GM19099 (cell line): ENCODE measurements around the gene MAPK4.

ENCODE experiments used
- POLR2A ChIP-seq: IDR thresholded peaks from 3 replicates; pipeline ENCODE4 v1.6.1; 2011; ENCODE audit warnings: low read depth; ENCODE audit not compliant: insufficient read length; ENCODE audit errors: extremely low read depth

MAPK4 gene

DNA sequence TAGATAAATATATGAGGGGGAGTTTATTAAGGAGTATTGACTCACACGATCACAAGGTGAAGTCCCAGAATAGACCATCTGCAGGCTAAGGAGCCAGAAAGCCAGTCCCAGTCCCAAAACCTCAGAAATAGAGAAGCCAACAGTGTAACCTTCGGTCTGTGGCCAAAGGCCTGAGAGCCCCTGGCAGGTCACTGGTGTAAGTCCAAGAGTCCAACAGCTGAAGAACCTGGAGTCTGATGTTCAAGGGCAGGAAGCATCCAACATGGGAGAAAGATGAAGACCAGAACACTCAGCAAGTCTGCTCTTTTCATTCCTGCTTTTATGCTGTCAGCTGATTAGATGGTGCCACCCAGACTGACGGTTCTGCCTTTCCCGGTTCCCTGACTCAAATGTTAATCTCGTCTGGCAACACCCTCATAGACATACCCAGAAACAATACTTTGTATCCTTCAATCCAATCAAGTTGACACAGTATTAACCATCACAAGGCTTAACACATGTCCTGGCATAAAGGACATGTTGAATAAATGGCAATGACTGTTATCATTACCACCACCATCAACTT lies 56.7 kb downstream of the MAPK4 start:
- TF ChIP-seq POLR2A = no peak

DNA sequence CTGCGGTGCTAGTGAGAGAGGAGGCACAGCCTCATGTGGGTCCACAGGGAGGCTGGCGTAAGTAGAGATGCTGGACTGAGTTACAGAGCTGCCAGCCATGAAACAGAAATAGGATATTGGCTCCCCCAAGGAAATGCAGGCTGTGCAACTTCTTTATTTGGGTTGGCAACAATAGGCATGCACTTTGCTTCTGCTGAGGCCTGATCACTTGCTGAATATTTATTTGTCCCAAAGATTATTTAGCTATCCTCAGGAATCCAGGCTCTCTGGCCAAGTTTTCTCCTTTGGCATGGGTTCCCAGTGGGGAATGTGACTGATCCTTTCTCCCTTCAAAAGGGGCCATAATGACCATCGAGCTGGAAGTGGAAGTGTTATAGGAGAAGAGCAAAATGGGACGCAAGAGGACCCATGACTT lies 60.0 kb downstream of the MAPK4 start:
- no peak for TF ChIP-seq POLR2A

DNA sequence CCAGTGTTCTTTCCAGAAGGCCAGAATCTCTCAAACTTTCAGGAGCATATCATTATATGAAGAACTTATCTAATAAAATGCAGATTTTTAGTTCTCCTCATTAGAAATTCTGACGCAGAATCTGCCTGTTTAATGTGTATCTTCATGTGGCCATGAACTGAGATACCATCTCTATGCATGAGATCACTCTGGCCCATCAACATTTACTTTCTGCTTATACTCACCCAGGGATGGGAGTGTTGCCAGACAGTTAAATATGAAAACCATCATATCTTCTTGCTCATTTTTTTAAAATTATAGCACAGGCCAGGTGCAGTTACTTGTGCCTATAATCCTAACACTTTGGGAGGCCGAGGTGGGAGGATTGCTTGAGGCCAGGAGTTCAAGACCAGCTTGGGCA lies 60.4 kb downstream of the MAPK4 start:
- TF ChIP-seq POLR2A = no peak

DNA sequence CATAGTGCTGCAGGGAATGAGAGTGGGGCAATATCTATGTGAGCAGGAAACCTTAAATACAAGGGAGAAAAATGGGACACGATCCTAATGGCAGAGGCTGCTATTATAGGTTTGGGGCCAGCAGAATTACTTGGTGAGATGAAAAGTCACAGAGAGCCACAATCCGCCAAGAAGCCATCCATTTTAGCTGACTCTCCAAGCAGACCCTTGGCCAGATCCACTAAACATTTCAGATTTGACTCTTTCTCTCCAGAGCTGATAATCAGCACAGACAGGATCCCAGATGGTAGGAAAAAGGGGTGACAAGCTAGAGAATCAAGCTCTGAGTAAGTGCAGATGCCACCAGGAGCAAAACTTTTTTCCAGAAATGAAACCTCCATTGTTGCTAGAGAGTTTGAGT lies 61.5 kb downstream of the MAPK4 start:
- no peak for TF ChIP-seq POLR2A

DNA sequence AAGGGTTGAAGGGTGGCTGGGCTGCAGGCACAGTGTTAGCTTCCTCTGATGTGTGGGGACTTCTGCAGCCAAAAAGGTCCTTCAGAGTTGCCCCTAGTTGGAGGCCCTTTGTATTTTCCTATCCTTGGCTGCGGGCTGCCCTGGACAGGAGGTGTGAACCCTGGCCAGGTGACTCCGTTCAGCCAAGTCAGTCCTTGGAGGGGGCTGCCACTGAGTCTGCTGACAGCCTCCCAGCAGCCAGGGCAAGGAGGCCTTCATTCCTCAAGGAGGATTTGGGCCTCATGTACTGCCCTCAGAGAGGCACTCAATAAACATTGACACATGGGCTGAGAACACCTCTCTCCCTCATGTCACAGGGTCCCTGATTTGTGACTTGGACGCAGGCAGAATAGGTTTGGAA lies 62.4 kb downstream of the MAPK4 start:
- TF ChIP-seq POLR2A = no peak

DNA sequence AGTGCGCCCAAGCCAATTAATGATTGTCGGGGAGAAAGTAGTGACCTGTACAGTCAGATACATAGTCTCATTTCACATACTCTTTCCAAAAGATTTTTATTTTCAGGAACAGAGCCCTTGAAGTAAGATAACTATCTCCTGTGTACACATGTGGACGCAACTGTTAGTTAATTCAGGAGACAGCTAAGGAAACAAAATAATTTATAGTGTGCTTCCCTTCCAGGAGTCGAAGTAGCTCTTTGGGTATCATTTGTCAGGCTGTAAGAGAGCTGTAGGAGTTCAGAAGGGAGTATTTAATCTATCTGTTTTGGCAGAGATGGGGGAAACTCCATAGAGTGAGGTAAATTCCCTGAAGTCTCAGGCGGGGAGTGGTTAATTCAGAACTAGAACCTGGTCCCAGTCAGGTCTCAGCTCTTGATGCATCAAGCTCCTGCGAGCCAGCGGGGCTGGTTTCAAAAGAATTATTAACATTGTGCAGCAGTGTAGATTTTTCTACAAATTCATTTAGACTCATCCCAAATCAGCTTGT lies 63.0 kb downstream of the MAPK4 start:
- TF ChIP-seq POLR2A = no peak

DNA sequence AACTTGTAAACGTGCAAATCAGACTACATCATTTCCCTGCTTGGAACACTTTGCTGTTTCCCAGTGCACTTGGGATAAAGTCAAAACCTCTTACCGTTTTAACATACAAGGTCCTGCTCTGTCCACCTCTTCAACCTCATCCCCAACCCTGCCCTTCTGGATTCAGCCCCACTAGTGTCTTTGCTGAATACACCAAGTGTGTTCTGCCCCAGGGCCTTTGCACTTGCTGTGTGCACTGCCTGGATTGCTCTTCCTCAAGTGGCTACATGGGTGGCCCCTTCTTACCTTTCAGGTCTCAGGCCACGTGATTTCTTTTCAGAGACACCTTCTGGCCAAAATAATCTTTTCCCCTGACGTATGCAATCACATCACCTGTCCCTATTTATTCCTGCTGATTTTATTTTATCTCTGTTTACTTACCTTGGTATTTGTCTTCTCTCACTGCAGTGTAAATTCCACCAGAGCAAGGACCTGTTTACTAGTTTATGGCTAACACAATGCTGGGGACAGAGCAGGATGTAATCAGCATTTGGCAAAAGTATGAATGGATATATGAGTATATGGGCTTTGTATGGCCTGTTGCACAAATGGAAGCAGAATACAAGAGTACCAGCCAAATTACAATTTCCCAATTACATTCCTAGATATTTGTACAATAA lies 63.9 kb downstream of the MAPK4 start:
- no peak for TF ChIP-seq POLR2A

DNA sequence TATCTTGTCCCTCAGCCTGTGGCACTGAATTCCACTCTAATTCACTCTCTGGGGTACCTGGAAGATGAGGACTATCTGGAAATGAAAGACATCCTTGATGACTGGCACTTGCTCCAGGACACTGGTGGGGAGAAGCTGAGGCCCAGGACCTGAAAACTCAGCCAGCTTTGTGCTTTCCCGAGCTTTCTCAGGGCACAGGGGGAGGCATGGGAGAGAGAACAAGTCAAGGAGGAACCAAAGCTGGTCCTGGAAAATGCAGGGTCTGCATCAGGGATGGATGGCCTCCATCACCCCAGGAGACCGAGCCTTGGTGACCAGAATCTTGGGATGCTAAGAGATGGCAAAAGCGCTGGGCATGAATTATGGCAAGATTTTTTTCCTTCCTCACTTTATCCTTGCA lies 65.1 kb downstream of the MAPK4 start:
- TF ChIP-seq POLR2A = no peak

DNA sequence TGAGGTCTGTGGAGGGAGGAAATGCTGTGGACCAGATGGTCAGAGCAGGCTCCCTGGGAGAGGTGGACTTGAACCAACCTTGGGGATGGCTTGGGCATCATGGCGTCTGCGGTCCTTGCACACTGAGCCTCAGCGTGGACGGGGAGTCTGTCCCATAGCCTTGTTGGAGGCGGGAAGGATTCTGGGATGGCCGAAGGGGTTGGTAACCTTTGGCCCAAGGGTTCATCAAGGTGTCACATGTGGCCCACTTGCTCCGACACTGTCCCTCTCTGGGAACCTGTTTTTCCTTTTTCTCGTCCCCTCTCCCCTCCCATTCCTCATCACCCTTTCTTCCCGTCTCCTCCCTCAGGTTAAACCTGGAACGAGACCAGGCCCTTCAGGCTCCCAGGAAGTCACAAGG lies 66.4 kb downstream of the MAPK4 start:
- TF ChIP-seq POLR2A = no peak

DNA sequence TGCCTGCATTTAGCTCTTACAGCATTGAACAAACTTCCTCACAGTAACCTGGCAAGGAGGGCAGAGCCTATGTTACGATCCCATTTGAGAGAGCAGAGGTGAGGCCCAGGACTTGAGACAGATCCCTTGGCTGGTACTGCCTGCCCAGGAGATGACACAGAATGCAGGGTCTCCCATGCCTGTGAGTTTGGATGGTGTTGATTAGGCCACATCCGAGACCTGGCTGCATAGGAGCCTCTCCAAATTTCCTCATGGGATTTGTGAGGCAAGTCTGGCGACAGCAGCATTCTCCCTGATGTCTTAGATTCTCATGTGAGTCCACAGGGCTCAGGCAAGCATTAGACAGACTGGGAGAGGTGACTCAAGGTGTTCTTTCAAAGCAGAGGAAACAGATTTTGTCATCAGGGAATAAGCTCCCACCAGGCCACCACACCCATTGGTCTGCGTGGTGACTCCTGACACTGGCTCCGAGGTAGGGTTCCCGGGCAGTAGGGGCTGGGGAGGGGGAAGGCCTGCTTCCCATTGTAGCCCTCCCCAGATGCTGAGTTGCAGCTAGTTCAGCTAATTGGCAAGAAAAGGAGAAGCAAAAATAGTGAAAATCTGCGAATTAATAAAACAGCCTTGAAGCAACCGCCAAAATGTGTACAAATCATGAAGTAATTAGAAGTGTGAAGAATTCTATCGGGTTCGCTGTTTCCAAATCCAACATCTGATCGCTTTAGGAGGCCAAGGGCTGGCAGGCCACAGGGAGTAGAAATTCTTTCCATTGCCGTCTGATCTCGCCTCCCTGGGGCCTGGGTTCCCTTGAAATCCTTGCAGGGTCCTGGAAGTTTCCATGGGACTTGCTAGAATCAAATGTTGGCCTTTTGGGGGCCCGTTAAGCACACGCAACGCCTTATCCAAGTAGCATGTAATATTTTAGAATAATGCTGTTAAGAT lies 68.0 kb downstream of the MAPK4 start:
- TF ChIP-seq POLR2A = no peak

DNA sequence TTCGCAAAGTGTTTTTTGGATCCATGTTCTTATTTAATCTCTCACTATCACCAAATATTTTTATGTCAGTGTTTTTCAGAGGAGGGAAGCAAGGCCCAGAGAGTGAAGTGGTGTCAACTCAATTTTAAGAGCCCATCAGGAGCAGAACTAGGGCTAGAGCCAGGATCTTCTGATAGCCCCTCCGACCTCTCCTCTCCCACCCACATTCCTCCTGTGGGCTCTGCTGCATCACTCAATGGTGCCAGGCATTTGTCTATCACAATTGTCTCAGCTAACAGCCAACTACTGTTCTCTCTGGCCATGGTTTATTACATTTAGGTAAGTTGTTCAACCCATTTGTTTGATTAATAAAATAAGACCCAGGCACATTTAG lies 68.6 kb downstream of the MAPK4 start:
- TF ChIP-seq POLR2A = no peak

DNA sequence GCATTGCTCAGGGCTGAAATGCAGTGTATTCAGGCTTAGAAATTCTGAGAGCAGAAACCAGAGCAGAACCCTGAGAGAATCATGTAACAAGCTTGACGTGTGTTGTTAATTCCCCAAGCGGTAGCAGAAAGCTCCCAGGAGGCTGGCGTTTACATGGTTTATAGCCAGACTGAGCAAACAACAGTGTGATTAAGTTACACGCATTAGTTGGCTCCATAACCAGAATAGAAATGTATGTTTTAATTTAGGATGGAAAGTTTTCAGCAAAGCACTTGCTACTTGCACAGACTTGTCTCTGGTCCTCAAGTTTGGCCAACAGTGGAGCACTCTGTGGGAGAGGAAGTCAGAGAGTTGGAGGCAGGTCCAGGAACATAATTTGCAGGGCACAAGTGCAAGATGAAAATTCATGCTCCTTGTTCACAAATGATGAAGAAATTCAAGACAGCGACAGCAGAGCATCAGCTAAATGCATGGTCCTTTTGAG lies 69.3 kb downstream of the MAPK4 start:
- no peak for TF ChIP-seq POLR2A

DNA sequence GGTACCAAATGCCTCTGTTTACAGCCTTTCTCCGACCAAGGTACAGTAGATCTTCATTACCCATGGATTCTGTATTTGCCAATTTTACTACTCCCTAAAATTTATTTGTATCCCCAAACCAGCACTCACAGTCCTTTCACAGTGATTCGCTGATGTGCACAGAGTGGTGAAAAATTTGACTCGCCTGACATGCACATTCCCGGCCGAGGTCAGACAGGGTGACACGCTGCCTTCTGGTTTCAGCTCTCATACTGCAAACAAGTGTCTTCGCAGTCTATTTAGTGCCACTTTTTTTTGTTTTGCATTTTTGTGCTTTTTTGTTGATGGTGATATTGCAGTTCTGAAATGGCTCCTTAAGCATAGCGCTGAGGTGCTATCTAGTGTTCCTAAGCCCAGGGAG lies 71.0 kb downstream of the MAPK4 start:
- no peak for TF ChIP-seq POLR2A

DNA sequence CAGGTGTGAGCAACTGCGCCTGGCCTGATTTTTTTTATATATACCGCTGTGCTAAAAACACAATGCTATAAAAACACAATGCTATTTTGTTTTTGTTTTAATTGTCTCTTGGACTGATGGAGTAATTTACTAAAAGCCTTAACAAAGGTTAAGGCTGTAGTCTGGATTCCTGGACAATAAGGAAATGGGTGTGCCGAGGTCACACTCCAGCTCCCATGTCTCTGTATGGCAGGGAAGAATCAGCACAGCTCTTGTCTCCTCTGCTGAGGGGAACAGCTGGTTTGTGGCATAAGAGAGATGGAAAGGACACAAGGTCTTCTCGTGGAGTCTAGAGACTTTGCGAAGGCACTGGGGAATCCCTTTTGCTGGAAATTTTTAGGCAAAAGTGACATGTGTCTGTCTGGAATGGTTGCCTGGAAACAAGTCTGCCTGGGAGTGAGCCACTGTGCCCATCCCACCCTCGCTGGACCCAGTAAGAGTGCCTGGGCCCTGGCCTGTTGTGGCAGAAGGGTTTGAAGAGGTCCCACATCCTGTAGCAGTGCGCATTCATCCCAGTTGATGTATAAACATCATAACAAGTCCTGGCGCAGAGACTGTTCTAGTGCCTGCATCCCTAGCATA lies 73.1 kb downstream of the MAPK4 start:
- no peak for TF ChIP-seq POLR2A

DNA sequence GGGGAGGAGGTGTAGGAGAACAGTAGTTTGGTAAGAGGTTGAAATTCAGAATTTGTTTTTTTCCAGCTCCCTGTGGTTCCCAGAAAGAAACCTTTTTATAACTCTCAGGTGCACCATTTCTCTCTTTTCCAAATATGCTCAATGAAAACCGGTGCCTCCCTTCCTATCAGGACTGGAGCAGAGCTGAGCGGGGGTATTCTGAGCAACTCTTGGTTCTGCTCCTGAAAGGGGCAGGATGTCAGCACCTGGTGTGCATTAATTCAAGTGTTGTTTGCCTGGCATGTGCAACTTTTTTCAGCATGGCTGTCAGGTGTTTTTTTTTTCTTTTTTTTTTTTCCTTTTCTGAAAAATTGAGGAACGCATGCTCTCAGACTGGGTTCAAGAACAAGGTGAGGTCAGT lies 74.1 kb downstream of the MAPK4 start:
- TF ChIP-seq POLR2A = no peak

DNA sequence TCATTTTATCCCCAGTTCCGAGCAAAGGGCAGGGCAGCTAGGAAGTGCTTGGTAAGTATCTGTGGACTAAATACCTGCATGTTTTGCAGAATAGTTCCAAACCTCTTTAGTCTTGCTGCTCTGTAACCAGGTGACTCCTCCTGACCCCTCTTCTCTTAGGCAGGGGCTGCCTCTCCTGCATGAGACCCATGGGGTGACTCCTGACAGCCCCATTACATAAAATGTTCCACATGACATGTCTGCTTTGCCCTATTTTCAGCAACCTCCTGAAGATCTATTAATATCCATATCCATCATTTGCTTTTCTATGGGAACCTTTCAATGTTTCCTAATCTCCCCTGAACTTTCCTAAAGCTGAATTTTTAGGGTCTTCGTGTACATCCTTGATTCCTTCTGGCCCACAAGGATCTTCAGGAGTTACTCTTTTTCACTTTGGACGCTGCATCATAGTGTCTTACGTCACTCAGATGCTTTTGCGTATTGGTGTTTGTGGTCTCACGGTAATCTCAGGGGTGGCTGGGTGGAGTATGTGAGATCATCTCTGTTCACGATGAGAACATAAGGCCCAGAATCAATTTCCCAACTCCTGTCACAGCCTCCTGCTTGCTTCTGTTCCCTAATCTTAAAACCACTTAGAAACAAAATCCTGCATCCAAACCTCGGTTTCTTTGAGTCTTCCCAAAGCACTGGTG lies 76.6 kb downstream of the MAPK4 start:
- no peak for TF ChIP-seq POLR2A
